ENCODE results near the gene TRPC4.

TRPC4 gene

GRCh38 chr13:37869756-37870488, at the start of gene TRPC4:
TSS of gene TRPC4 (minus strand) at chr13:37869772. CDS start at chr13:37783333, 86,439 bp downstream.
- Mint-ChIP-seq H3K4me1 (ENCODE audit: low read depth) (peaks cover 7% of the 10 kb centered on the region), H3K36me3 (ENCODE audit: low read depth) (no peaks in the 10 kb centered on the region), H3K9me3 (no peaks in the 10 kb centered on the region), H3K4me3 (no peak within 1 kb of the TSS), H3K27ac (no peak within 1 kb of the TSS), H3K27me3 (peaks cover 38% of the 10 kb centered on the region)
- DNase-seq: no peak

- no peaks in the 10 kb centered on the region for H3K36me3 Mint-ChIP-seq (ENCODE audit: low read depth)
- no peak overlapping the region for H3K27ac Mint-ChIP-seq
- no peaks in the 10 kb centered on the region for H3K27me3 Mint-ChIP-seq
- DNase-seq: no peak
- H3K4me3 Mint-ChIP-seq: no peak overlapping the region
- no peaks in the 10 kb centered on the region for H3K4me1 Mint-ChIP-seq (ENCODE audit: low read depth)
- H3K9me3 Mint-ChIP-seq: peaks cover 2% of the 10 kb centered on the region
Observed at GRCh38 chr13:37918751-37919150, 49.2 kb upstream of the TRPC4 start.

- no peaks in the 10 kb centered on the region for H3K36me3 Mint-ChIP-seq (ENCODE audit: low read depth)
- H3K9me3 Mint-ChIP-seq: peaks cover 2% of the 10 kb centered on the region
- H3K4me1 Mint-ChIP-seq (ENCODE audit: low read depth): no peaks in the 10 kb centered on the region
- H3K4me3 Mint-ChIP-seq: no peak overlapping the region
- H3K27me3 Mint-ChIP-seq: no peaks in the 10 kb centered on the region
- H3K27ac Mint-ChIP-seq: no peak overlapping the region
- no peak for DNase-seq
Observed at GRCh38 chr13:37918116-37918714, 48.6 kb upstream of the TRPC4 start.

GRCh38 chr13:37914781-37915391, 45.3 kb upstream of the TRPC4 start:
- Mint-ChIP-seq H3K27me3 (no peaks in the 10 kb centered on the region), H3K9me3 (peaks cover 4% of the 10 kb centered on the region), H3K36me3 (ENCODE audit: low read depth) (no peaks in the 10 kb centered on the region), H3K4me1 (ENCODE audit: low read depth) (no peaks in the 10 kb centered on the region), H3K4me3 (no peak overlapping the region), H3K27ac (no peak overlapping the region)
- no peak for DNase-seq

GRCh38 chr13:37910790-37911189, 41.2 kb upstream of the TRPC4 start:
- Mint-ChIP-seq H3K27me3 (no peaks in the 10 kb centered on the region), H3K27ac (no peak overlapping the region), H3K4me1 (ENCODE audit: low read depth) (no peaks in the 10 kb centered on the region), H3K4me3 (no peak overlapping the region), H3K36me3 (ENCODE audit: low read depth) (no peaks in the 10 kb centered on the region), H3K9me3 (peaks cover 4% of the 10 kb centered on the region)
- DNase-seq: no peak

- H3K27ac Mint-ChIP-seq: no peak overlapping the region
- no peaks in the 10 kb centered on the region for H3K27me3 Mint-ChIP-seq
- H3K9me3 Mint-ChIP-seq: peaks cover 5% of the 10 kb centered on the region
- H3K4me3 Mint-ChIP-seq: no peak overlapping the region
- no peaks in the 10 kb centered on the region for H3K36me3 Mint-ChIP-seq (ENCODE audit: low read depth)
- DNase-seq: no peak
- no peaks in the 10 kb centered on the region for H3K4me1 Mint-ChIP-seq (ENCODE audit: low read depth)
Observed at GRCh38 chr13:37906880-37907279, 37.3 kb upstream of the TRPC4 start.

GRCh38 chr13:37905736-37906135, 36.2 kb upstream of the TRPC4 start:
- Mint-ChIP-seq H3K36me3 (ENCODE audit: low read depth) (no peaks in the 10 kb centered on the region), H3K9me3 (peaks cover 6% of the 10 kb centered on the region), H3K27ac (no peak overlapping the region), H3K4me3 (no peak overlapping the region), H3K27me3 (no peaks in the 10 kb centered on the region), H3K4me1 (ENCODE audit: low read depth) (no peaks in the 10 kb centered on the region)
- no peak for DNase-seq

GRCh38 chr13:37899753-37900152, 30.2 kb upstream of the TRPC4 start:
- H3K27ac Mint-ChIP-seq: no peak overlapping the region
- H3K36me3 Mint-ChIP-seq (ENCODE audit: low read depth): no peaks in the 10 kb centered on the region
- no peaks in the 10 kb centered on the region for H3K4me1 Mint-ChIP-seq (ENCODE audit: low read depth)
- no peaks in the 10 kb centered on the region for H3K27me3 Mint-ChIP-seq
- H3K9me3 Mint-ChIP-seq: peaks cover 8% of the 10 kb centered on the region
- H3K4me3 Mint-ChIP-seq: no peak overlapping the region
- no peak for DNase-seq

- no peaks in the 10 kb centered on the region for H3K36me3 Mint-ChIP-seq (ENCODE audit: low read depth)
- H3K4me3 Mint-ChIP-seq: no peak overlapping the region
- H3K27ac Mint-ChIP-seq: no peak overlapping the region
Observed at GRCh38 chr13:37893321-37893720, 23.7 kb upstream of the TRPC4 start.

GRCh38 chr13:37889820-37890219, 20.2 kb upstream of the TRPC4 start:
- H3K27me3 Mint-ChIP-seq: no peaks in the 10 kb centered on the region
- no peak overlapping the region for H3K27ac Mint-ChIP-seq
- no peak overlapping the region for H3K4me3 Mint-ChIP-seq
- no peak for DNase-seq
- H3K36me3 Mint-ChIP-seq (ENCODE audit: low read depth): no peaks in the 10 kb centered on the region
- H3K9me3 Mint-ChIP-seq: peaks cover 2% of the 10 kb centered on the region
- H3K4me1 Mint-ChIP-seq (ENCODE audit: low read depth): no peaks in the 10 kb centered on the region

More at GRCh38 chr13:37893321-37893720, 23.7 kb upstream of the TRPC4 start:
- Mint-ChIP-seq H3K27me3 (no peaks in the 10 kb centered on the region), H3K9me3 (no peaks in the 10 kb centered on the region), H3K4me1 (ENCODE audit: low read depth) (no peaks in the 10 kb centered on the region)
- no peak for DNase-seq

GRCh38 chr13:37889102-37889501, 19.5 kb upstream of the TRPC4 start:
- H3K4me1 Mint-ChIP-seq (ENCODE audit: low read depth): no peaks in the 10 kb centered on the region
- H3K9me3 Mint-ChIP-seq: peaks cover 2% of the 10 kb centered on the region
- H3K27ac Mint-ChIP-seq: no peak overlapping the region
- H3K27me3 Mint-ChIP-seq: no peaks in the 10 kb centered on the region
- no peak overlapping the region for H3K4me3 Mint-ChIP-seq
- DNase-seq: no peak
- H3K36me3 Mint-ChIP-seq (ENCODE audit: low read depth): no peaks in the 10 kb centered on the region

GRCh38 chr13:37886879-37887278, 17.3 kb upstream of the TRPC4 start:
- Mint-ChIP-seq H3K27me3 (no peaks in the 10 kb centered on the region), H3K27ac (no peak overlapping the region), H3K4me3 (no peak overlapping the region), H3K9me3 (peaks cover 4% of the 10 kb centered on the region), H3K36me3 (ENCODE audit: low read depth) (no peaks in the 10 kb centered on the region), H3K4me1 (ENCODE audit: low read depth) (no peaks in the 10 kb centered on the region)
- no peak for DNase-seq

GRCh38 chr13:37884674-37885073, 15.1 kb upstream of the TRPC4 start:
- Mint-ChIP-seq H3K36me3 (ENCODE audit: low read depth) (no peaks in the 10 kb centered on the region), H3K9me3 (peaks cover 4% of the 10 kb centered on the region), H3K4me3 (no peak overlapping the region), H3K4me1 (ENCODE audit: low read depth) (no peaks in the 10 kb centered on the region), H3K27me3 (no peaks in the 10 kb centered on the region), H3K27ac (no peak overlapping the region)
- DNase-seq: no peak

GRCh38 chr13:37884026-37884425, 14.5 kb upstream of the TRPC4 start:
- no peak for DNase-seq
- no peak overlapping the region for H3K27ac Mint-ChIP-seq

GRCh38 chr13:37878921-37879320, 9.3 kb upstream of the TRPC4 start:
- DNase-seq: no peak
- peaks cover 2% of the 10 kb centered on the region for H3K9me3 Mint-ChIP-seq
- no peak overlapping the region for H3K4me3 Mint-ChIP-seq
- H3K4me1 Mint-ChIP-seq (ENCODE audit: low read depth): no peaks in the 10 kb centered on the region
- H3K27ac Mint-ChIP-seq: no peak overlapping the region
- H3K36me3 Mint-ChIP-seq (ENCODE audit: low read depth): no peaks in the 10 kb centered on the region
- H3K27me3 Mint-ChIP-seq: no peaks in the 10 kb centered on the region

More at GRCh38 chr13:37884026-37884425, 14.5 kb upstream of the TRPC4 start:
- Mint-ChIP-seq H3K27me3 (no peaks in the 10 kb centered on the region), H3K4me1 (ENCODE audit: low read depth) (no peaks in the 10 kb centered on the region), H3K36me3 (ENCODE audit: low read depth) (no peaks in the 10 kb centered on the region), H3K9me3 (peaks cover 4% of the 10 kb centered on the region), H3K4me3 (no peak overlapping the region)

Data from activated T-cell treated with anti-CD3 and anti-CD28 coated beads, Interleukin-2, amount 50 U/mL, for 24 hours (primary cell).